ENCODE data around the gene SLX4. TPM values are rescaled to one million over a fixed set of nuclear protein-coding genes. Genes with fewer than 3 reads are reported as not detected.

The SLX4 gene
- total and polyA plus RNA-seq, 9 of the 15 experiments (the other 6 are each of a cell fraction or from before 2014, with no cell fraction given): 0.29 to 7.9 (median 3.8) TPM

DNA sequence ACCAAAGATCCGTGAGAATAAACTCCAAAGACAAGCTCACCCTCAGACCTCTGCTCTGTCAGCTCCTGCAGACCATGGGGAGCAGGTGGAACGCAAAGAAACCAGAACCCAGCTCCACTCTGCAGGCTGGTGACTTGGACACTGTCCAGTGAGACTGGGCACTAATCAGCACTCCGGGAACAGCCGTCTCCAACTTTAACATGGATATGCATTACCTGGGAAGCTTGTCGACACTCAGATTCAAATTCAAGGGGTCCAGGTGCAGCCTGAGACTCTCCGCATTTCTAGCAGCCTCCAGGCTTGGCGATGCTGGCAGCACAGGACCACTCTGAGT is 9.1 kb downstream of the SLX4 start (continued):
- TF ChIP-seq EWSR1 (IDR thresholded peaks at IDR 0.05; ENCODE audit: borderline replicate concordance, low read depth, partially characterized antibody) (no peak), ZNF3 (CRISPR knock-in tag; IDR thresholded peaks at IDR 0.05) (no peak), ZNF408 (CRISPR knock-in tag; IDR thresholded peaks at IDR 0.05; ENCODE audit: low read depth) (no peak), BRF1 (IDR thresholded peaks at IDR 0.05; ENCODE audit: borderline replicate concordance, extremely low read depth, insufficient read length) (no peak), ERF (CRISPR knock-in tag; IDR thresholded peaks at IDR 0.05) (no peak), RFX1 (IDR thresholded peaks at IDR 0.05) (no peak), IRF2 (CRISPR knock-in tag; IDR thresholded peaks at IDR 0.05) (no peak)
- TF ChIP-seq, protein P1, sequence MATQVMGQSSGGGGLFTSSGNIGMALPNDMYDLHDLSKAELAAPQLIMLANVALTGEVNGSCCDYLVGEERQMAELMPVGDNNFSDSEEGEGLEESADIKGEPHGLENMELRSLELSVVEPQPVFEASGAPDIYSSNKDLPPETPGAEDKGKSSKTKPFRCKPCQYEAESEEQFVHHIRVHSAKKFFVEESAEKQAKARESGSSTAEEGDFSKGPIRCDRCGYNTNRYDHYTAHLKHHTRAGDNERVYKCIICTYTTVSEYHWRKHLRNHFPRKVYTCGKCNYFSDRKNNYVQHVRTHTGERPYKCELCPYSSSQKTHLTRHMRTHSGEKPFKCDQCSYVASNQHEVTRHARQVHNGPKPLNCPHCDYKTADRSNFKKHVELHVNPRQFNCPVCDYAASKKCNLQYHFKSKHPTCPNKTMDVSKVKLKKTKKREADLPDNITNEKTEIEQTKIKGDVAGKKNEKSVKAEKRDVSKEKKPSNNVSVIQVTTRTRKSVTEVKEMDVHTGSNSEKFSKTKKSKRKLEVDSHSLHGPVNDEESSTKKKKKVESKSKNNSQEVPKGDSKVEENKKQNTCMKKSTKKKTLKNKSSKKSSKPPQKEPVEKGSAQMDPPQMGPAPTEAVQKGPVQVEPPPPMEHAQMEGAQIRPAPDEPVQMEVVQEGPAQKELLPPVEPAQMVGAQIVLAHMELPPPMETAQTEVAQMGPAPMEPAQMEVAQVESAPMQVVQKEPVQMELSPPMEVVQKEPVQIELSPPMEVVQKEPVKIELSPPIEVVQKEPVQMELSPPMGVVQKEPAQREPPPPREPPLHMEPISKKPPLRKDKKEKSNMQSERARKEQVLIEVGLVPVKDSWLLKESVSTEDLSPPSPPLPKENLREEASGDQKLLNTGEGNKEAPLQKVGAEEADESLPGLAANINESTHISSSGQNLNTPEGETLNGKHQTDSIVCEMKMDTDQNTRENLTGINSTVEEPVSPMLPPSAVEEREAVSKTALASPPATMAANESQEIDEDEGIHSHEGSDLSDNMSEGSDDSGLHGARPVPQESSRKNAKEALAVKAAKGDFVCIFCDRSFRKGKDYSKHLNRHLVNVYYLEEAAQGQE (IDR thresholded peaks at IDR 0.05; ENCODE audit: borderline replicate concordance): no peak
- TF ChIP-seq, protein P1 (CRISPR knock-in tag; IDR thresholded peaks at IDR 0.05; ENCODE audit: low read depth): no peak
- TF ChIP-seq, protein P2, sequence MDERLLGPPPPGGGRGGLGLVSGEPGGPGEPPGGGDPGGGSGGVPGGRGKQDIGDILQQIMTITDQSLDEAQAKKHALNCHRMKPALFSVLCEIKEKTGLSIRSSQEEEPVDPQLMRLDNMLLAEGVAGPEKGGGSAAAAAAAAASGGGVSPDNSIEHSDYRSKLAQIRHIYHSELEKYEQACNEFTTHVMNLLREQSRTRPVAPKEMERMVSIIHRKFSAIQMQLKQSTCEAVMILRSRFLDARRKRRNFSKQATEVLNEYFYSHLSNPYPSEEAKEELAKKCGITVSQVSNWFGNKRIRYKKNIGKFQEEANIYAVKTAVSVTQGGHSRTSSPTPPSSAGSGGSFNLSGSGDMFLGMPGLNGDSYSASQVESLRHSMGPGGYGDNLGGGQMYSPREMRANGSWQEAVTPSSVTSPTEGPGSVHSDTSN (CRISPR knock-in tag; IDR thresholded peaks at IDR 0.05; ENCODE audit: low read depth): no peak
- TF ChIP-seq, protein P2 (tag; conservative IDR thresholded peaks at IDR 0.05; ENCODE audit: low read depth): no peak
